C4-2B (cell line): ENCODE results near the gene GNAT1.

Experiments
- CTCF ChIP-seq: fragments of 450-650 bp; conservative IDR thresholded peaks from 2 replicates; pipeline ENCODE4 v1.5.1; 2017; ENCODE audit warnings: mild to moderate bottlenecking
- ZFX ChIP-seq: fragments of 450-650 bp; IDR thresholded peaks from 2 replicates; pipeline ENCODE4 v1.6.1; 2017

- no peak for TF ChIP-seq CTCF
- TF ChIP-seq ZFX: no peak
Observed at GRCh38 chr3:50164481-50164880, 26.9 kb upstream of the GNAT1 start.
